ENCODE data around the gene SLC22A23.

Gene SLC22A23

DNA sequence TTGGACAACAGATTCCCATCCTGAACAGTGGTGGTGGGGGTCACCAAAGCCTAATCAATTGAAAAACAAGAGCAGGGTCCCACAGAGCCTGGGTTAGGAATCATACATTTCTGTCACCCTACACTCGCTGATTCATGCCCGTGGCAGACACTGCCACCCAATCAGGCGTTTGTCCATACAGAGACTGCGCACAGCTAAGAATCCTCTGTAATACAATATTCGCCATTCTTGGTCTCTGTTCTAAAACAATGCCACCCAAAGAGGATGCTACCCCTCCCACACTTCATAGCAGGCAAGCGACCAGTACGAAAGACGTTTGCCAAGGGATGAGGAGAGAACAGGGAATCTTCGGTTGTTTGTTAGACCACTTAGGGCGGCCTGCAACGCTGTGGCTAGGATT is 28.1 kb upstream of the SLC22A23 start:
- ATAC-seq (ENCODE audit: insufficient read depth, low read depth) (no peak), DNase-seq (no peak)
- no peaks in the 10 kb centered on the region for H3K4me1 ChIP-seq (ENCODE audit: insufficient read depth, low read length)
- TF ChIP-seq, protein P1, sequence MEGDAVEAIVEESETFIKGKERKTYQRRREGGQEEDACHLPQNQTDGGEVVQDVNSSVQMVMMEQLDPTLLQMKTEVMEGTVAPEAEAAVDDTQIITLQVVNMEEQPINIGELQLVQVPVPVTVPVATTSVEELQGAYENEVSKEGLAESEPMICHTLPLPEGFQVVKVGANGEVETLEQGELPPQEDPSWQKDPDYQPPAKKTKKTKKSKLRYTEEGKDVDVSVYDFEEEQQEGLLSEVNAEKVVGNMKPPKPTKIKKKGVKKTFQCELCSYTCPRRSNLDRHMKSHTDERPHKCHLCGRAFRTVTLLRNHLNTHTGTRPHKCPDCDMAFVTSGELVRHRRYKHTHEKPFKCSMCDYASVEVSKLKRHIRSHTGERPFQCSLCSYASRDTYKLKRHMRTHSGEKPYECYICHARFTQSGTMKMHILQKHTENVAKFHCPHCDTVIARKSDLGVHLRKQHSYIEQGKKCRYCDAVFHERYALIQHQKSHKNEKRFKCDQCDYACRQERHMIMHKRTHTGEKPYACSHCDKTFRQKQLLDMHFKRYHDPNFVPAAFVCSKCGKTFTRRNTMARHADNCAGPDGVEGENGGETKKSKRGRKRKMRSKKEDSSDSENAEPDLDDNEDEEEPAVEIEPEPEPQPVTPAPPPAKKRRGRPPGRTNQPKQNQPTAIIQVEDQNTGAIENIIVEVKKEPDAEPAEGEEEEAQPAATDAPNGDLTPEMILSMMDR (IDR thresholded peaks at IDR 0.05; ENCODE audit: borderline replicate concordance, extremely low read depth, low read length, poor library complexity, severe bottlenecking) = no peak
- no peak for TF ChIP-seq EZH2 (IDR thresholded peaks at IDR 0.05; ENCODE audit: borderline replicate concordance, low read depth, low read length, severe bottlenecking)
- H4K20me1 ChIP-seq (ENCODE audit: insufficient read depth, low read length) = no peaks in the 10 kb centered on the region
- no peaks in the 10 kb centered on the region for H3K36me3 ChIP-seq (ENCODE audit: insufficient read depth, low read length)
- no peak overlapping the region for H3K9ac ChIP-seq (ENCODE audit: low read depth, low read length)
- no peak overlapping the region for H3K4me2 ChIP-seq (ENCODE audit: insufficient read depth, low read length)
- H3K9me3 ChIP-seq (ENCODE audit: insufficient read depth, low read length, severe bottlenecking) = peaks cover 3% of the 10 kb centered on the region
- no peak overlapping the region for H3K4me3 ChIP-seq (ENCODE audit: low read depth in 1 of 2, low read length in 2 of 2)
- no peaks in the 10 kb centered on the region for H3K79me2 ChIP-seq (ENCODE audit: insufficient read depth, low read length)
- H2AFZ ChIP-seq (ENCODE audit: low read depth, low read length) = no peak overlapping the region
- no peaks in the 10 kb centered on the region for H3K27me3 ChIP-seq (ENCODE audit: insufficient read depth, low read length, poor library complexity)
- no peak overlapping the region for H3K27ac ChIP-seq (ENCODE audit: low read length)

DNA sequence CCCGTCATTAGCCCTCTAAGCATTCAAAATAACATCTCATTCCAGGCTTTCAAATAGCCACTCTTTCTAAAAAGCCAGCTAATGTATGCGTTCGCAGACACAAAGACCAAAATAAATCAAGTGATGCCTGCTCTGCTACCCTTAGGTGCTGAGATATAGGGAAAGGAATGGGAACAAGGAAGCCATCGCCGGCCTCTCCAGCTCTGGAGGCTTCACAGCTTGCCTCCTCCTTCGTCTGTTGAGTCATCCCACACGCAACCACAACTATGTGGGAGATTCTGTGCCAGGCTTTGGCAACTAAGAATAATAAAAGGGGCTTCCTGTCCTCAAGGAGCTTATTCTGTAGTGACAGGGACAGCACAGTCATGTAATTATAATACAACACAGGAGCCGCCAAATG is 27.3 kb upstream of the SLC22A23 start:
- H3K4me3 ChIP-seq (ENCODE audit: low read depth in 1 of 2, low read length in 2 of 2) = no peak overlapping the region
- no peaks in the 10 kb centered on the region for H3K4me1 ChIP-seq (ENCODE audit: insufficient read depth, low read length)
- no peaks in the 10 kb centered on the region for H4K20me1 ChIP-seq (ENCODE audit: insufficient read depth, low read length)
- H2AFZ ChIP-seq (ENCODE audit: low read depth, low read length) = no peak overlapping the region
- no peak overlapping the region for H3K27ac ChIP-seq (ENCODE audit: low read length)
- DNase-seq (no peak), ATAC-seq (ENCODE audit: insufficient read depth, low read depth) (no peak)
- H3K9ac ChIP-seq (ENCODE audit: low read depth, low read length) = no peak overlapping the region
- no peaks in the 10 kb centered on the region for H3K36me3 ChIP-seq (ENCODE audit: insufficient read depth, low read length)
- TF ChIP-seq EZH2 (IDR thresholded peaks at IDR 0.05; ENCODE audit: borderline replicate concordance, low read depth, low read length, severe bottlenecking) = no peak
- TF ChIP-seq, protein P1 (IDR thresholded peaks at IDR 0.05; ENCODE audit: borderline replicate concordance, extremely low read depth, low read length, poor library complexity, severe bottlenecking) = no peak
- no peaks in the 10 kb centered on the region for H3K27me3 ChIP-seq (ENCODE audit: insufficient read depth, low read length, poor library complexity)
- H3K4me2 ChIP-seq (ENCODE audit: insufficient read depth, low read length) = no peak overlapping the region
- no peaks in the 10 kb centered on the region for H3K79me2 ChIP-seq (ENCODE audit: insufficient read depth, low read length)
- peaks cover 4% of the 10 kb centered on the region for H3K9me3 ChIP-seq (ENCODE audit: insufficient read depth, low read length, severe bottlenecking)

DNA sequence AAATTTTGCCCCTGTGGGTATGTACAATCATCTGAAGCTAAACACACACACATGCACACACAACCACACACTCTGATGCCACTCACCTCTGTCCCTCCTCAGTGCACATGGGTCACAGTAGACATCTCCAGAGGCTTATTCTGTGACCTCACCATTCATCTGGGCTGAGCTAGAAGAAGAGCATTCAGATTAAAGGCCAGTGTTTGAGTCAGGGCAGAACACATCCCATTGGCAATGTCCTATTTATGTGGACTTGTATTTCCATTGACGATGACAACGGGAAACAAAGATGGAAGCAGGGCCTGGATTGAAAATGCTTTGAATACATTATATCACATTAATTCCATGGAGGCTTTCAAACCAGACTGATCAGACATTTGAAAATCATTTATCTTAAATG is 26.8 kb upstream of the SLC22A23 start:
- H3K27ac ChIP-seq (ENCODE audit: low read length) = no peak overlapping the region
- no peak overlapping the region for H3K4me2 ChIP-seq (ENCODE audit: insufficient read depth, low read length)
- H3K4me1 ChIP-seq (ENCODE audit: insufficient read depth, low read length) = no peaks in the 10 kb centered on the region
- H3K36me3 ChIP-seq (ENCODE audit: insufficient read depth, low read length) = no peaks in the 10 kb centered on the region
- no peaks in the 10 kb centered on the region for H3K27me3 ChIP-seq (ENCODE audit: insufficient read depth, low read length, poor library complexity)
- no peaks in the 10 kb centered on the region for H3K79me2 ChIP-seq (ENCODE audit: insufficient read depth, low read length)
- H3K4me3 ChIP-seq (ENCODE audit: low read depth in 1 of 2, low read length in 2 of 2) = no peak overlapping the region
- TF ChIP-seq EZH2 (IDR thresholded peaks at IDR 0.05; ENCODE audit: borderline replicate concordance, low read depth, low read length, severe bottlenecking) = no peak
- TF ChIP-seq, protein P1 (IDR thresholded peaks at IDR 0.05; ENCODE audit: borderline replicate concordance, extremely low read depth, low read length, poor library complexity, severe bottlenecking) = no peak
- peaks cover 4% of the 10 kb centered on the region for H3K9me3 ChIP-seq (ENCODE audit: insufficient read depth, low read length, severe bottlenecking)
- DNase-seq = no peak
- H4K20me1 ChIP-seq (ENCODE audit: insufficient read depth, low read length) = no peaks in the 10 kb centered on the region
- no peak for ATAC-seq (ENCODE audit: insufficient read depth, low read depth)
- H3K9ac ChIP-seq (ENCODE audit: low read depth, low read length) = no peak overlapping the region
- H2AFZ ChIP-seq (ENCODE audit: low read depth, low read length) = no peak overlapping the region

DNA sequence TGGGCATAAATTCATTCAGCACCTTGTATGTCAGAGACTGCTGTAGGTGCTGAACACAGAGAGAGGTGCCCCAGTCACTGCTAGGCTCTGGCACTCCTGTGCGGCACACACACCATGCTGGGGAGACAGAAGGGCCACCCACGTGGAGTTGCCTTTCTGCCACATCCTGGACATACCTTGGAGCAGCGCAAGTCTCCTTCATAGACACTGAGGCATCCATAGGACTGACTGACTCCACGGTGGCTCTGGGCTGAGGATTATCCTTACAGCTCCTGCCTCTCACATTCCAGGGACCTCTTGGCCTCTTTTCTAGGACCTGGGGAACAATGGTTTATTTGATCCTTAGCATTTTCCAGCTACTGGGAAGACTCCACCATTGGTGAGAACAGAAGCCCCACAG is 26.0 kb upstream of the SLC22A23 start:
- Histone ChIP-seq H3K4me2 (ENCODE audit: insufficient read depth, low read length) (no peak overlapping the region), H2AFZ (ENCODE audit: low read depth, low read length) (no peak overlapping the region), H3K4me1 (ENCODE audit: insufficient read depth, low read length) (no peaks in the 10 kb centered on the region), H3K9ac (ENCODE audit: low read depth, low read length) (no peak overlapping the region), H3K4me3 (ENCODE audit: low read depth in 1 of 2, low read length in 2 of 2) (no peak overlapping the region), H3K79me2 (ENCODE audit: insufficient read depth, low read length) (no peaks in the 10 kb centered on the region), H4K20me1 (ENCODE audit: insufficient read depth, low read length) (no peaks in the 10 kb centered on the region), H3K36me3 (ENCODE audit: insufficient read depth, low read length) (no peaks in the 10 kb centered on the region), H3K27ac (ENCODE audit: low read length) (no peak overlapping the region), H3K9me3 (ENCODE audit: insufficient read depth, low read length, severe bottlenecking) (peaks cover 4% of the 10 kb centered on the region), H3K27me3 (ENCODE audit: insufficient read depth, low read length, poor library complexity) (no peaks in the 10 kb centered on the region)
- ATAC-seq (ENCODE audit: insufficient read depth, low read depth) (no peak), DNase-seq (no peak)
- TF ChIP-seq, protein P1 (IDR thresholded peaks at IDR 0.05; ENCODE audit: borderline replicate concordance, extremely low read depth, low read length, poor library complexity, severe bottlenecking) = no peak
- no peak for TF ChIP-seq EZH2 (IDR thresholded peaks at IDR 0.05; ENCODE audit: borderline replicate concordance, low read depth, low read length, severe bottlenecking)

Data from DND-41 (cell line).